COLO668 (cell line): Measurements from ENCODE around the gene MTHFR.

ENCODE experiments used
- DNase-seq: peaks from one replicate; lab custom pipeline; 2025; ENCODE audit not compliant: unreplicated experiment; lab: John Stamatoyannopoulos, UW

The MTHFR gene

DNA sequence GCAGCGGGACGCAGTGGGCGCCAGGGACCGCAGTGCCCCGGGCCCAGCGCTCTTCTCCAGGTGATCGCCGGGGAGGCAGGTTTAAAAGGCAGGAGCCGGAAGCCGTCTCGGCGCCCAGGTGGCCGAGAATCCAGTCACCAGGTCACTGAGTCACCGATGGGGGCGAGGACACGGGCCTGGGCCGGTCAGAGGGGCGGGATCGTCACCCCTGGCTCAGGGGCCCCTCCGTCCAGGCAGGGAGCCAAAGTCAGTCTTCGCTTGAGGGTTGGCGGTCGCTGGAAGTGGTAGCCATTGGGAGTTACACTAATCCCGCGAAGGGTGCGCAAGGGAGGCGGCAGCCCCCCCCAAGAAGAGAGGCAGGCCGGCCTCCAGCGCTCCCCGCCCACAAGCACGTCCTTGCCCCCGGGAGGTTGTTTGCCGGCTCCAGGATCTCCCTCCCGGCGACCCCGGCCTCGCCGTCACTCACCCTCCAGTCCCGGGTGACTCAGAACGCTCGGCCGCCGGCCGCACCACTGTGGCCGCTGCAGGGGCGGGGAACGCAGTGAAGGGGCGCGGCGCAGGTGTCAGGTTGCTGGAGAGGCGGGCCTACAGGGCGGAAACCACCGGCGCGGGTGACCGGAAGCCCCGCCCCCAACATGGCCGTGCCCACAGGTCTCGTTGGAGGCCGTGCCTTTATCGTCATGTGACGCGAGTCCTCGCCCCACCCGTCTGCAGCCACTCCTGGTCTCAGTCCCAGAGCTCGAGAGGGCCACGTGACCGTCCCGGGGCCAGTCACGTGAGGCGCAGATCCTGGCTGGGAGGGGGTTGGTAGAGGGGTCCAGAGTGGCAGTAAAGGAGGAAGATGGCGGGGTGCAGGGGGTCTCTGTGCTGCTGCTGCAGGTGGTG lies at the start of gene MTHFR, which contains the start of gene CLCN6:
Gene MTHFR, minus strand, starts transcription at position 543 of the 885 bp plus-strand sequence. CDS start 2,848 bp downstream, outside the sequence.
Gene CLCN6, plus strand, starts transcription at position 770 of the 885 bp plus-strand sequence. Its CDS starts 72 bp downstream, at position 842.
- DNase-seq: peak; percentile 100

DNA sequence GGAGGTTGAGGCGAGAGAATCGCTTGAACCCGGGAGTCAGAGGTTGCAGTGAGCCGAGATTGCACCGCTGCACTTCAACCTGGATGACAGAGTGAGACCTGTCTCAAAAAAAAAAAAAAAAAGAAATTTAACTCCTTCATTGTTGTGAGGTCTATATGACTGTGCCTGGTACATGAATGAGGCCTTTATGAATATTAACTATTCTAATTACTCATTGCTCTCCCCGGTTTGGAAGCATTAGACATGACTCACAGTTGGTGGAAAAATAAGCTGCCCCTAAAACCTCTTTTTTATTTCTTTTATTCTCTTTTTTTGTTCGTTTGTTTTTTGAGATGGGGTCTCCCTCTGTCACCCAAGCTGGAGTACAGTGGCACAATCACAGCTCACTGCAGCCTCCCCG lies 49.7 kb upstream of the MTHFR start:
- DNase-seq: no peak

DNA sequence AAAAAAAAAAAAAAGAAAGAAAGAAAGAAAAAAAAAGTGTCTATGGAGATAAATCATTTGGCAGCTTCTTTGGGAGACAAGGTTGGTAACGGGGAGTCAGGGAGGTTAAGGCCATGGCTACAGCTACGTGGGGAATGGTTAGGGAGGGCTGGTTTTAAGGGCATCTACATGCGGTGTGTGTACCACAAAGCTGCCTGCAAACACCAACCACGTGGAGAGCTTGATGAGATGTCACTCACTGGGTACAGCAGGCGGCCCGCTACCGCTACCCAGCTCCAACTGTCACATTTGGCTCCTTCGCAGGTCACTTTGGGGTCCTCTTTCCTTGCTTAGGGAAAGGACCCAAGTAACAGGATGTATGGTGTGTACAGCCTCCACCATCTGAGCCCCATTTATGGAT lies 48.8 kb upstream of the MTHFR start:
- DNase-seq: no peak

DNA sequence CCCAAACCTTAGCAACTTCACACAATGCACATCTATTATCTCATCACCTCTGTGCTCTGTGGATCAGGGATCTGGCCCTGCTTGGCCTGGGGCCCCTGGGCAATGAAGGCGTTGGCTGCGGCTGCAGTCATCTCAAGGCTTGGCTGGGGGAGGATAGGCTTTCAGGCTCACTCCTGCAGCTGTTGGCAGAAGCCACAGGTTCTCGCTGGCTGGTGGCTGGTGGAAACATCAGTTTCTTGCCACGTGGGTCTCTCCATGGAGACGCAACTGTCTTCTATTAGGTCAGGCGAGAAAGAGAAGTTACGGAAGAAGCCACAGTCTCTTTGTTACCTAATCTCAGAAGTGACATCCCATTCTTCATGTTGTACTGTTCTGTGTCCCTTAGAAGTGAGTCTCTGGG lies 45.4 kb upstream of the MTHFR start:
- DNase-seq: no peak

DNA sequence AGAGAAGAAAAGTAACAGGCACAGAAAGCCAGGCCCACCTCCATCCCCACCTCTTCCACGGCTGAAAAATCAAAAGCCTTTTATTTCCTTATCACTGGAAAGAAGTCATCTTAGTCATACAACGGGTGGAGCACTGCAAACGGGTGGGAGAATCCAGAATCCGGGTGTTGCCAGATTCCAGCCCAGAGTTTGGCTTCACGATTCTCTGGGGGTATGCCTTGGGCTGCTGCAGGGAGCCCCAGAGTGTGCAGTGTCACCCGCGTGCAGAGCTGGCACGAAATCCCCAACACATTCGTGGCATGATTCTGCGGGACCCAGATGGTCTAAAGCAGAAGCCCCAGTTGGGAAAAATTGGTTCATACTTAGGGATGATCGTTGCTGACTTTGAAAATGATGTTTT lies 44.4 kb upstream of the MTHFR start:
- no peak for DNase-seq

DNA sequence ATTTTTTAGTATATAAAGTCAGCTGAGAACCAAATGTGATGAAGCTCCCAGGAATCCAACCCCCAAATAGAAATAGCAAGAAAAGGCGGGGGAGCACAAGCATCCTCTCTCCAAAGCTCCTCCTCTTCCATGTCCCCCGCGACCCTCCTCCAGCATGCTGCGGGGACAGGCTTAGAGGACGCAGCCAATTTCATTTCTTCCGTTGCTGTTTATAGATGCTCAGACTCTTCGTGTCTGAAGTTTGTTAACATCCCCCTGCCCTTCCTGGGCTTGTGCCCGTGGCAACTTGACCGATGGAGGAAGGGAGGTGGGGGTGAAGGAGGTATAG lies 42.6 kb upstream of the MTHFR start:
- DNase-seq: no peak

DNA sequence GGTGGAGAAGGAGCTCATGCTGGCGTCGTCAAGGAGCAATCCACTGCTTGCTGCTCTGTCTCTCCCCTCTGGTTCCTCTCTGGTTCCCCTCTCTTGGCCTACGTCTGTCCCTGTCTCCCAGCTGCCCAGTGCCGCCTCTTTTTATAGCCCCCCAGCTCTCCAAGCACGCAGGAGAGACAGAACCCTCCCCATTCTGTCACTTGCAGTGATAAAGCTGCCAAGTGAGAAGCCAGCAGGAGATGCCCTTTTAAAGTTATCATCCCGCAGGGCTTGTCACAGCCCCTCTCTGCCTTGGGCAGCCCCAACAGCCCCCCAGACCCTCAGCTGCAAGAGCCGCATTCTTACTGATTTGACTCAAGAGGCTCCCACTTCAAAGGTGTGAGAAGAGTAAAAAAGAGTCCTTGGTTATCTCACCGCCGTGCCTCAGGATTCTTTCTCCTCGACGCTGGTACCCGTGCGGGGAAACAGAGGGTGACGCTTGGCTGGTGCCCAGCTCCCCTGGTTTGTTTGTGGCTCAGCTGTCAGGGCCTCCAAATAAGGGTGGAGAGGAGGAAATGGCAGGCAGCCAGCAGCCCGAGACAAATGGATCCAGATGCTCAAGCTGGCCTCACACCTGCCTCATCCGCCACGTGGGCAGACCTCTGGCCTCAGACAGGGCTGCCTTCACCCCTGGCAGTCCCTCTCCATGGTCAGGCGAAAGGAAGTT lies 42.1 kb upstream of the MTHFR start, which contains the start of gene NPPA:
Gene NPPA, minus strand, starts transcription at position 117 of the 706 bp plus-strand sequence. Its CDS starts 99 bp downstream, at position 18.
- peak; percentile 98 for DNase-seq

DNA sequence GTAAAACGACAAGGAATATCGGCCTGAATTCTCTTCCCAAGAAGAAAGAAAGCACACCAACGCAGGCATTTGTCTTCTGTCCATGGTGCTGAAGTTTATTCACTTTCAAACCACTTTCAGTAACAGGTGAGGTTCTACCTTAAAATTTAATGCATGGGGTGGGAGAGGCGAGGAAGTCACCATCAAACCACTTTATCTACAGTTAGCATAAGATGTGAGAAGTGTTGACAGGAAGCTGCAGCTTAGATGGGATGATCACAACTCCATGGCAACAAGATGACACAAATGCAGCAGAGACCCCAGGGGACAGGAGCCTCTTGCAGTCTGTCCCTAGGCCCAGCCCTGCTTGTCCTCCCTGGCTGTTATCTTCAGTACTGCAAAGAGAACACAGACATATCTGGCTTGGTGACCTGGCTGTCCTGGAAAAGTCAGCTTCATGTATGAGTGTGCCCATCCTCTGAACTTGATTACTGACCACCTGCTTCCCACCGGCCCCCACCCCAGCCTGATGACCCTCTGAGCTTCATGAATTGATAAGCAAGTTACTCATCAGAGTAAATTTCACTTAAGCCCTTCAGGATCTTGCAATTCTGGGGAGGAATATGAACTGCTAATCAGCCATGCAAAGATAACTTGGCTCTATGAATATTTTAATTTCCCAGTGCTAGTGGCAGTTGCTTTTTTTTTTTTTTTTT lies 40.0 kb upstream of the MTHFR start:
- DNase-seq: no peak

DNA sequence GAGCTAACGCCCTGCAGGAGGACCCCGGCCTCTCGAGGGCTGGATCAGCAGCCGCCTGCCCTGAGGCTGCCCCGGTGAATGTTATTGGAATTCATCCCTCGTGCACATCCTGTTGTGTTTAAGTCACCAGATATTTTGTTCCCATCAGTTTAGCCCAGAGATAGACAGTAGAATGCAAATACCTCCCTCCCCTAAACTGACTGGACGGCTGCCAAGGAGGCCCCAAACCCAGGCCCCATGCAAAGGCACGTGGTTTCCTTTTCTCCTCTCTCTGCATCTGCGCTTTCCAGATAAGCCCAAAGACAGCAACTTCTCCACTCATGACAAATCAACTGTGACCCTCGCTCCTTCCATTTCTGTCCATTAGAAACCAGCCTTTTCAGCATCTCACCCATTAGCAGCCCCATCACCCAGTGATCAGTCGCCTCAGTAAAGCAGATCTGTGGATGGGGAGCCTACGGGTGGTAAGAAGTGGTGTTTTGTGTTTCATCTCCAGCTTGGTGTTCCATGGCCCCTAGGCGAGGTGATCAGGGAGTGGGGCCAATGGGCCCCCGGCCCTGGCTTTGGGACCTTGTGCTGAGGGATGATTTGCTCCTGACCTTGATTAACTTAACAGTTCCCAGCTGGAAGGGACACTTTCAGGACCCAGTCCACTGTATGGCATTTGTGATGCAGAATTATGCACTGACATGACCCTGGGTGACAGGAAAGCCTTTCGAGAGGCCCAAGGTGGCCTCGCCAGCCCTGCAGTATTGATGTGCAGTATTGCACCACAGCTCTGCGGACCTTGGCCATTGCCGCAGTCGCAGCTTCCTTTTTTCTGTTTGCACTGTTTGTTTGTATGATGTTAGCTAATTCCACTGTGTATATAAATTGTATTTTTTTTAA lies 36.6 kb upstream of the MTHFR start:
- peak; percentile 96 for DNase-seq

DNA sequence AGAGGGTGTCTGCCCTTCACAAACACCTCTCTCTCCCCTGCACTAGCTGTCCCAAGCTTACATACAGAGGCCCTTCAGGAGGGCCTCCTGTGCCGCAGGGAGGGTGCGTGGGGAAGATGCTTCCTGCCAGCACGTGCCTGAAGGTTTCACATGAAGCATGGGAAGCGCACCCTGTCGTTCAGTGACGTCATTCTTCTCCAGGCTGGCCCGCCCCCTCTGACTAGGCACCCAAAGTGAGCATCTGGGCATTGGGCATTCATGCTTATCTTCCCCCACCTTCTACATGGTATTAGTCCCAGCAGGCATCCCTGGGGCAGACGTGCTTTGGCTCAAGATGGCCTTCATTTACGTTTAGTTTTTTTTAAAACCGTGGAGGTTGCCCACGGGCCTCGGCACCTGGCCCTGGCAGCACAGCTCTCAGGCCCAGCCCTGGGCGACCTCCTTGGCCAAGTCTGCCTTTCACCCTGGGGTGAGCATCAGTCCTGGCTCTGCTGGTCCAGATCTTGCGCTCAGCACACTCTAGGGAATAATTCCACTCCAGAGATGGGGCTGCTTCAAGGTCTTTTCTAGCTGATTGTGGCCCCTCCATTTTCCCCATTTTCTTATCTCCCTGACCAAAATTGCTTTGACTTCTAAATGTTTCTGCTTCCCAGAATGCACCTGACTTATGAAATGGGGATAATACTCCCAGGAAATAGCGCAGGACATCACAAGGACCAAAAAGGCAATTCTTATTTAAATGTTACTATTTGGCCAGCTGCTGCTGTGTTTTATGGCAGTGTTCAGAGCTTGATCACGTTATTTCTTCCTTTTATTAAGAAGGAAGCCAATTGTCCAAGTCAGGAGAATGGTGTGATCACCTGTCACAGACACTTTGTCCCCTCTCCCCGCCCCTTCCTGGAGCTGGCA lies 35.7 kb upstream of the MTHFR start:
- peak; percentile 68 for DNase-seq

DNA sequence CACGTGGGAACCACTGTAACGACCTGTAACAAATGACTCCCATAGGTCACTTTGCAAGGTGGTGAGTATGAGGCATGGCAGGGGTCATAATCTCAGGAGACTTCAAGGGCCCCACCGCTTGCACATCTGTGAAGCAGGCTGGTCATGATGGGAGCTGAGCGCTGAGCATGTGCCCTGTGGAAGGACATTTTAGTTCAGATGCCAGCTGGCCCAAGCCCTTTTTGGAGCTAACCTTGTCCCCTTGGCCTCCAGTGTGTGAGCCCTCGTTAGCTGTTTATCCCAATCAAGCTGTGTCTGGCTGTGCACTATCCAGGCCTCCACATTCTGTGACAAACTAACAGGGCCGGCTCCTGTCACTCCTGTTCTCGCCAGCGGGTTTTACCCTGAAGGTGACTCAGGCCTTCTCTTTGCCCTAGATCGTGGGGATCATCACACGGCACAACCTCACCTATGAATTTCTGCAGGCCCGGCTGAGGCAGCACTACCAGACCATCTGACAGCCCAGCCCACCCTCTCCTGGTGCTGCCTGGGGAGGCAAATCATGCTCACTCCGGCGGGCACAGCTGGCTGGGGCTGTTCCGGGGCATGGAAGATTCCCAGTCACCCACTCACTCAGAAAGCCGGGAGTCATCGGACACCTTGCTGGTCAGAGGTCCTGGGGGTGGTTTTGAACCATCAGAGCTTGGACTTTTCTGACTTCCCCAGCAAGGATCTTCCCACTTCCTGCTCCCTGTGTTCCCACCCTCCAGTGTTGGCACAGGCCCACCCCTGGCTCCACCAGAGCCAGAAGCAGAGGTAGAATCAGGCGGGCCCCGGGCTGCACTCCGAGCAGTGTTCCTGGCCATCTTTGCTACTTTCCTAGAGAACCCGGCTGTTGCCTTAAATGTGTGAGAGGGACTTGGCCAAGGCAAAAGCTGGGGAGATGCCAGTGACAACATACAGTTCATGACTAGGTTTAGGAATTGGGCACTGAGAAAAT lies 34.3 kb upstream of the MTHFR start:
- no peak for DNase-seq

DNA sequence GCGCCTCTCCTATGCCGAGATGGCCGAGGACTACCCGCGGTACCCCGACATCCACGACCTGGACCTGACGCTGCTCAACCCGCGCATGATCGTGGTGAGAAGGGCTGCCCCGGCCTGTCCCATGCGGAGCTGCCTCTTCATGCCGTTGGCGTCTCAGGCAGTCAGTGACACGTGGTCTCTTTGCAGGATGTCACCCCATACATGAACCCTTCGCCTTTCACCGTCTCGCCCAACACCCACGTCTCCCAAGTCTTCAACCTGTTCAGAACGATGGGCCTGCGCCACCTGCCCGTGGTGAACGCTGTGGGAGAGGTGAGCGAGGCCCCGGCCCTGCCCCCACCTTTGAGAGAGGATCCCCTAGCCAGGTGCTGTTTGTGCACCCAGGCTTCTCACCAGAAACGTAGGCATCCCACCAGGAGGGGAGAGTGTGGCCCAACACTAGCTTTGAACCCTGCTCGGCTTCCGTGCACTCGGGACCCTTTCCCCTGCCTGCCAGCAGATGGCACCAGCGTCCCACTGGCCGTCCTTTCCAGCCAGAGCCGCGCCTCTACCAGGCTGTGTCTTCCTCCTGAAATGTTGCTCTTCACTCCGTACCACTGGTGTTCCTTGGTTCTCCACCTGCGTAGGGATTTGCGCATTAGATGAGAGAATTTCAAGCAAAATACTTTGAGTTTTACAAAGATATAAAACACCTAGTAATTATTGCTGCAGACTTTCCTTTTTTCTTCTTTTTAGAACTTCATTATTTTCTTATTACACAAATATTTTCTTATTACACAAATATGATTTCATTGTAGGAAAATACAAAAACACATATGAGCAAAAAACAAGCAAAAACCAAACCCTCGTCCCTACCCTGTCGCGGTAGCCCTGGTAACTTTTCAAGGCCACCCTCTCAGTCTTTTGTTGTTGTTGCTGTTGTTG lies 32.8 kb upstream of the MTHFR start:
- DNase-seq: peak; percentile 83

DNA sequence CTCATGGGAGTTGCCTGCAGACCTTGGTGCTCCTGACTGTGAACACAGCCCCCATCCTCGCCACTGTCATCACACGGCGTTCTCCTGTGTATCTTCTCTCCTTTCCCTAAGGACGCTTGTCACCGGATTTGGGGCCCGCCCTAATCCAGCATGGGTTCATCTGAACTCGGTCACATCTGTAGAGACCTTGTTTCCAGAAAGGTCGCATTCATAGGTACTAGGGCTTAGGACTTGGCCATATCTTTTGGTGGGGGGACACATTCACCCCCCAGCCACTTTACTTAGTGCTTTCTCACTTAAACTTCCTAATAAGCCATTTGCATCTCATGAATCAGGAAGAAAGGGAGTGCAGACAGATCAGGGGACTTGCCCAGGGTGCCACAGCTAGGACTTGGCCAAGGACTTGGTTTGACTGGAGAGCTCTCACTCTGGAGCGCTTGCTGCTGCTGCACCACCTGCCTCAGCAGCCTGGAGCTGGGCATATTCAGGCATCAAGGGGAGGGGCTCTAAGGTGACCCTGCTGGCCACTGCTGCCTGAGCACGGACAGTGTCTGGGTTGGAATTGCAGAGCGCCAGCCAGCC lies 32.1 kb upstream of the MTHFR start:
- no peak for DNase-seq

DNA sequence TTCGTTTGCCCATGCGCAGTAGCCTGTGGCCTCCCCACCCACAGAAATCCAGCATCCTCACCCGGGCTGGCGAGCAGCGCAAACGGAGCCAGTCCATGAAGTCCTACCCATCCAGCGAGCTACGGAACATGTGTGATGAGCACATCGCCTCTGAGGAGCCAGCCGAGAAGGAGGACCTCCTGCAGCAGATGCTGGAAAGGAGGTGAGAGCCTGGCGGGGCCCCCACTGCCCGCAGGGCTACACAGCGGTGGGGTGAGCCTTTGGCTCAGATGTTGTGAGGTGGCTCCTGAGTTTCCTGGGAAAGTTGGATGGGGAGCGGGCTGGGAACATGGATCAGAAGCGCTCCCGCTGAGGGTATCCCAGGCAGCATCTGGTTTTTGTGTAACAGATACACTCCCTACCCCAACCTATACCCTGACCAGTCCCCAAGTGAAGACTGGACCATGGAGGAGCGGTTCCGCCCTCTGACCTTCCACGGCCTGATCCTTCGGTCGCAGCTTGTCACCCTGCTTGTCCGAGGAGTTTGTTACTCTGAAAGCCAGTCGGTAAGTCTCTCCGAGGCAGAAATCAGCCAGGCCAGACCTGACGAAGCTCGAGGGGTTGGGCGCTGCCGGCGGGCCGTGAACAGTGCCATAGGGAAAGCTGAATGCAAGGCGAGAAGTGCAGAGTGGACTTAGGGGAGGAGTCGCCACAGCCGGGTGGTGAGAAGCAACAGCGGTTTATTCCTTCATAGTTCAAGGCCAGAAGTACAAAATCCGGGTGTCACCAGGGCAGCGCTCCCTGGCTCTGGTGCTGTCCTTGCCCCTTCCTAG lies 31.4 kb upstream of the MTHFR start:
- no peak for DNase-seq

DNA sequence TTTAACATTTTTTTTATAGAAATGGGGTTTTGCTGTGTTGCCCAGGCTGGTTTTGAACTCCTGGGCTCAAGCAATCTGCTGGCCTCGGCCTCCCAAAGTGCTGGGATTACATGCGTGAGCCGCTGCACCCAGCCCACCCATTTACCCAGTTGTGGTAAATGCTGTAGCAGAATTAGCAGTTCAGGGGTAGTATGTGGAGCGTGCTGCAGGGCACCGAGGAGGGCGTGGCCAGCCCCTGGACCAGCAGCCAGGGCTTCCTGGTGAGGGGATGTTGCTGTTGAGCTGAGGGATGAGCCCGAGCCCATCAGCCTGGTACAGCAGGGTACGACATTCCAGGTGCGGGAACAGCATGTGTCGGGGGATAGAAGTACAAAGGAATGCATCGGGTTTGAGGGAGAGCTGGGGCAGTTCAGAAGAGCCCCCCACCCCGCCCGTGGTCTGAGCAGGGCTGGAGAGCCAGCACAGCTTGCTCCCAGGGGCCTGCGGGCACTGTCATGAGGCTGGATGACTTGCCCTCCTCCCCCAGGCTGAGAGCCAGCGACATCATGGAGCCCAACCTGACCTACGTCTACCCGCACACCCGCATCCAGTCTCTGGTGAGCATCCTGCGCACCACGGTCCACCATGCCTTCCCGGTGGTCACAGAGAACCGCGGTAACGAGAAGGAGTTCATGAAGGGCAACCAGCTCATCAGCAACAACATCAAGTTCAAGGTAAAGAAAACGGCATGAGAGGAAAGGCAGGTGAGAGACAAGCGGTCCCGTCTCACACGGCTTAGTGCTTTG lies 29.9 kb upstream of the MTHFR start:
- no peak for DNase-seq
